Measurements from ENCODE around the gene PNMA3.
A peak's percentile ranks its signal among the peaks of the same experiment; 100 is the strongest.
"Not testable (repeated sequence)": the region's sequence is repeated elsewhere in the genome, so short reads cannot be mapped to it uniquely, and the experiment has no call there.

The PNMA3 gene

GRCh38 chrX:153065389-153065788, 9.1 kb downstream of the PNMA3 start:
- H3K27ac ChIP-seq, result no peak overlapping the region
- H3K27me3 ChIP-seq, result no peaks in the 10 kb centered on the region
- no peaks in the 10 kb centered on the region for H3K4me1 ChIP-seq
- no peaks in the 10 kb centered on the region for H3K36me3 ChIP-seq
- no peaks in the 10 kb centered on the region for H3K9me3 ChIP-seq
- H3K4me3 ChIP-seq, result no peak overlapping the region
- intact Hi-C loops (cut with DNase I; ENCODE audit: low total_unique reads), result no loop called here
- DNase-seq, result no peak
- no peak for TF ChIP-seq CTCF (IDR thresholded peaks at IDR 0.05)

- H3K4me3 ChIP-seq; H3K4me1 ChIP-seq; H3K27me3 ChIP-seq; intact Hi-C loops (cut with DNase I; ENCODE audit: low total_unique reads); H3K27ac ChIP-seq; H3K9me3 ChIP-seq; H3K36me3 ChIP-seq; DNase-seq: not testable (repeated sequence)
Observed at GRCh38 chrX:153066402-153066801, 10.1 kb downstream of the PNMA3 start.

- DNase-seq; H3K27me3 ChIP-seq; H3K4me1 ChIP-seq; intact Hi-C loops (cut with DNase I; ENCODE audit: low total_unique reads); H3K27ac ChIP-seq; H3K9me3 ChIP-seq; H3K4me3 ChIP-seq; H3K36me3 ChIP-seq: not testable (repeated sequence)
Observed at GRCh38 chrX:153071909-153072583, 15.8 kb downstream of the PNMA3 start, which contains the start of gene PNMA6A. Gene PNMA6A (plus strand): TSS chrX:153072454. CDS start chrX:153073063, 609 bp downstream.

- H3K4me1 ChIP-seq; H3K36me3 ChIP-seq; DNase-seq; intact Hi-C loops (cut with DNase I; ENCODE audit: low total_unique reads); H3K9me3 ChIP-seq; H3K4me3 ChIP-seq; H3K27ac ChIP-seq; H3K27me3 ChIP-seq: not testable (repeated sequence)
Observed at GRCh38 chrX:153073331-153073730, 17.1 kb downstream of the PNMA3 start.

- intact Hi-C loops (cut with DNase I; ENCODE audit: low total_unique reads), result no loop called here
Observed at GRCh38 chrX:153074262-153074899, 18.1 kb downstream of the PNMA3 start.

GRCh38 chrX:153074935-153075334, 18.7 kb downstream of the PNMA3 start:
- Histone ChIP-seq H3K36me3 (no peaks in the 10 kb centered on the region), H3K27me3 (no peaks in the 10 kb centered on the region), H3K4me1 (peaks cover 0 to 6% (median 0%) of the 10 kb centered on the region in 4 donors), H3K27ac (peak overlapping the region in 1 of 2 donors; percentile 44), H3K4me3 (no peak overlapping the region), H3K9me3 (no peaks in the 10 kb centered on the region)
- no peak for DNase-seq
- TF ChIP-seq CTCF (IDR thresholded peaks at IDR 0.05), result no peak
- intact Hi-C loops (cut with DNase I; ENCODE audit: low total_unique reads), result no loop called here

More at GRCh38 chrX:153074262-153074899, 18.1 kb downstream of the PNMA3 start:
- no peaks in the 10 kb centered on the region for H3K27me3 ChIP-seq
- no peak overlapping the region for H3K27ac ChIP-seq
- no peak for DNase-seq
- H3K36me3 ChIP-seq, result no peaks in the 10 kb centered on the region
- no peak overlapping the region for H3K4me3 ChIP-seq
- no peaks in the 10 kb centered on the region for H3K9me3 ChIP-seq
- H3K4me1 ChIP-seq, result peaks cover 0 to 6% (median 0%) of the 10 kb centered on the region in 4 donors
- no peak for TF ChIP-seq CTCF (IDR thresholded peaks at IDR 0.05)

GRCh38 chrX:153075366-153075765, 19.1 kb downstream of the PNMA3 start:
- no peak for TF ChIP-seq CTCF (IDR thresholded peaks at IDR 0.05)
- Histone ChIP-seq H3K36me3 (no peaks in the 10 kb centered on the region), H3K27me3 (no peaks in the 10 kb centered on the region), H3K27ac (peak overlapping the region; percentile 41 to 44), H3K4me3 (no peak overlapping the region), H3K9me3 (no peaks in the 10 kb centered on the region), H3K4me1 (peaks cover 0 to 6% (median 0%) of the 10 kb centered on the region in 4 donors)
- intact Hi-C loops (cut with DNase I; ENCODE audit: low total_unique reads), result no loop called here
- no peak for DNase-seq

- intact Hi-C loops (cut with DNase I; ENCODE audit: low total_unique reads); H3K4me3 ChIP-seq; H3K27ac ChIP-seq: not testable (repeated sequence)
Observed at GRCh38 chrX:153077437-153078135, 21.3 kb downstream of the PNMA3 start.

GRCh38 chrX:153083238-153083923, 27.1 kb downstream of the PNMA3 start:
- H3K27ac ChIP-seq; H3K4me3 ChIP-seq; H3K27me3 ChIP-seq; H3K36me3 ChIP-seq; H3K4me1 ChIP-seq; DNase-seq; H3K9me3 ChIP-seq; intact Hi-C loops (cut with DNase I; ENCODE audit: low total_unique reads): not testable (repeated sequence)

More at GRCh38 chrX:153077437-153078135, 21.3 kb downstream of the PNMA3 start:
- DNase-seq, H3K36me3 ChIP-seq, H3K4me1 ChIP-seq, H3K27me3 ChIP-seq, H3K9me3 ChIP-seq: not testable (repeated sequence)
